Trophoblast cell (in vitro differentiated cells and primary cell): ENCODE measurements around the gene C1GALT1.
"Not testable (repeated sequence)": the region's sequence is repeated elsewhere in the genome, so short reads cannot be mapped to it uniquely, and the experiment has no call there.

Experiments
- DNase-seq, 2 donors: peaks; one replicate each; pipeline ENCODE4 v3.0.0-alpha.2; 2016
- H2AFZ ChIP-seq: 2 replicates; pipeline ENCODE4 v1.6.1; 2013; ENCODE audit warnings: low read length, moderate library complexity, mild to moderate bottlenecking; ENCODE audit not compliant: insufficient read depth, poor library complexity
- H2AK5ac ChIP-seq: 2 replicates; pipeline ENCODE4 v1.6.1; 2013; ENCODE audit warnings: mild to moderate bottlenecking, low read length
- H2BK120ac ChIP-seq: 2 replicates; pipeline ENCODE4 v1.6.1; 2013; ENCODE audit warnings: low read length, mild to moderate bottlenecking, moderate library complexity; ENCODE audit not compliant: insufficient read depth, poor library complexity
- H2BK12ac ChIP-seq: 2 replicates; pipeline ENCODE4 v1.6.1; 2013; ENCODE audit warnings: mild to moderate bottlenecking, low read length, moderate library complexity
- H2BK5ac ChIP-seq: 2 replicates; pipeline ENCODE4 v1.6.1; 2013; ENCODE audit warnings: low read length, low read depth, moderate library complexity, mild to moderate bottlenecking; ENCODE audit not compliant: poor library complexity
- H3K14ac ChIP-seq: 2 replicates; pipeline ENCODE4 v1.6.1; 2013; ENCODE audit warnings: mild to moderate bottlenecking, low read length
- H3K18ac ChIP-seq: 2 replicates; pipeline ENCODE4 v1.6.1; 2013; ENCODE audit warnings: mild to moderate bottlenecking, low read length
- H3K23ac ChIP-seq: 2 replicates; pipeline ENCODE4 v1.6.1; 2013; ENCODE audit warnings: low read length
- H3K27ac ChIP-seq: 2 replicates; pipeline ENCODE4 v1.5.1; 2013; ENCODE audit warnings: low read depth, mild to moderate bottlenecking, inconsistent platforms, low read length, moderate library complexity
- H3K27me3 ChIP-seq: 2 replicates; pipeline ENCODE4 v1.6.1; 2013; ENCODE audit warnings: inconsistent platforms, mild to moderate bottlenecking, low read length, moderate library complexity; ENCODE audit not compliant: insufficient read depth
- H3K36me3 ChIP-seq, 2 experiments: 1 replicate in 1 of 2; 2 replicates in 1 of 2; pipeline ENCODE4 v1.6.1; 2013; ENCODE audit warnings: low read length in 2 of 2, mild to moderate bottlenecking in 2 of 2, moderate library complexity in 1 of 2; ENCODE audit not compliant: insufficient read depth in 2 of 2, control insufficient read depth in 1 of 2
- H3K4ac ChIP-seq: 2 replicates; pipeline ENCODE4 v1.6.1; 2013; ENCODE audit warnings: low read depth, mild to moderate bottlenecking, low read length, moderate library complexity
- H3K4me1 ChIP-seq, 2 experiments: 1 replicate in 1 of 2; 2 replicates in 1 of 2; pipeline ENCODE4 v1.6.1; 2013; ENCODE audit warnings: low read length in 2 of 2, mild to moderate bottlenecking in 2 of 2, moderate library complexity in 1 of 2; ENCODE audit not compliant: insufficient read depth in 2 of 2, control insufficient read depth in 1 of 2
- H3K4me2 ChIP-seq: 2 replicates; pipeline ENCODE4 v1.6.1; 2013; ENCODE audit warnings: inconsistent platforms, mild to moderate bottlenecking, low read length, moderate library complexity
- H3K4me3 ChIP-seq: 2 replicates; pipeline ENCODE4 v1.5.1; 2013; ENCODE audit warnings: mild to moderate bottlenecking, low read depth, low read length, inconsistent platforms
- H3K79me1 ChIP-seq: one replicate; pipeline ENCODE4 v1.6.1; 2013; ENCODE audit warnings: low read length
- H3K79me2 ChIP-seq: 2 replicates; pipeline ENCODE4 v1.6.1; 2013; ENCODE audit warnings: low read length, mild to moderate bottlenecking; ENCODE audit not compliant: control insufficient read depth, insufficient read depth, poor library complexity
- H3K9ac ChIP-seq: 2 replicates; pipeline ENCODE4 v1.6.1; 2013; ENCODE audit warnings: mild to moderate bottlenecking, low read length
- H3K9me3 ChIP-seq: 2 replicates; pipeline ENCODE4 v1.6.1; 2013; ENCODE audit warnings: low read depth, mild to moderate bottlenecking, control low read depth, inconsistent platforms, low read length; ENCODE audit not compliant: insufficient read depth
- H4K12ac ChIP-seq: 2 replicates; pipeline ENCODE4 v1.6.1; 2013; ENCODE audit warnings: low read depth, mild to moderate bottlenecking, low read length, moderate library complexity
- H4K8ac ChIP-seq: 2 replicates; pipeline ENCODE4 v1.6.1; 2013; ENCODE audit warnings: low read depth, mild to moderate bottlenecking, low read length, moderate library complexity
- H4K91ac ChIP-seq: one replicate; pipeline ENCODE4 v1.6.1; 2013; ENCODE audit warnings: low read depth, mild to moderate bottlenecking, low read length, moderate library complexity
- whole genome bisulfite sequencing: extraction: QIAGEN DNeasy Blood & Tissue Kit; methylation state at CpG from one replicate; pipeline ENCODE4 v1.1.7; 2013; ENCODE audit warnings: missing lambda C conversion rate; ENCODE audit not compliant: insufficient read length, insufficient coverage; ENCODE audit errors: extremely low coverage; 5-methylcytosine and 5-hydroxymethylcytosine counted together

The C1GALT1 gene

GRCh38 chr7:7136466-7137381 is 45.6 kb upstream of the C1GALT1 start:
- no peak overlapping the region for H4K12ac ChIP-seq
- H2BK12ac ChIP-seq, result no peak overlapping the region
- H3K27ac ChIP-seq, result no peak overlapping the region
- no peak overlapping the region for H3K4me3 ChIP-seq
- no peaks in the 10 kb centered on the region for H3K27me3 ChIP-seq
- H3K9ac ChIP-seq, result no peak overlapping the region
- no peak overlapping the region for H2AFZ ChIP-seq
- no peaks in the 10 kb centered on the region for H3K79me1 ChIP-seq
- no peaks in the 10 kb centered on the region for H3K79me2 ChIP-seq
- H4K91ac ChIP-seq, result no peak overlapping the region
- no CpG with 5 or more reads among the region's 6 CpGs for WGBS
- no peak overlapping the region for H2AK5ac ChIP-seq
- H3K36me3 ChIP-seq, result no peaks in the 10 kb centered on the region
- no peak overlapping the region for H2BK5ac ChIP-seq
- H4K8ac ChIP-seq, result no peak overlapping the region
- no peaks in the 10 kb centered on the region for H3K4me1 ChIP-seq
- H3K4ac ChIP-seq, result no peak overlapping the region
- H3K14ac ChIP-seq, result no peak overlapping the region
- H3K18ac ChIP-seq, result no peak overlapping the region
- no peak overlapping the region for H3K4me2 ChIP-seq
- H3K9me3 ChIP-seq, result no peaks in the 10 kb centered on the region
- no peak overlapping the region for H2BK120ac ChIP-seq
- H3K23ac ChIP-seq, result no peak overlapping the region
- DNase-seq, result no peak

DNA sequence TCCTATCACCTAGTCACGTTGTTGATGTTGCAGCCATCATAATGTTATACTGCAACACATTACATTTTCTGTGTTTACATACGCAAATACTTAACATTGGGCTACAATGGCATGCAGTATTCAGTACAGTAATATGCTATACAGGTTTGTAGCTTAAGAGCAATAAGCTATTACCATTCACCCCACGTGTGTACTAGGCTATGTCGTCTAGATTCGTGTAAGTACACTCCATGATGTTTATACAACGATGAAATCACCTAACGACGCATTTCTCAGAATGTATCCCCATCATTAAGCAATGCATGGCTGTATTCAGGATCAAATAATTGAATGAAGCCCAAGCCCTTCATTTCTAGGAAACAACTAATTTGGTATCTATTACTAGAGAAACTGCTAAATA is 43.4 kb upstream of the C1GALT1 start:
- Histone ChIP-seq H3K27me3 (no peaks in the 10 kb centered on the region), H3K79me1 (no peaks in the 10 kb centered on the region), H3K9me3 (no peaks in the 10 kb centered on the region), H3K27ac (no peak overlapping the region), H4K91ac (no peak overlapping the region), H3K14ac (no peak overlapping the region), H3K79me2 (no peaks in the 10 kb centered on the region), H2BK5ac (no peak overlapping the region), H2AK5ac (no peak overlapping the region), H3K23ac (no peak overlapping the region), H2BK12ac (no peak overlapping the region), H2AFZ (no peak overlapping the region), H3K9ac (no peak overlapping the region), H3K4me3 (no peak overlapping the region), H2BK120ac (no peak overlapping the region), H3K4me2 (no peak overlapping the region), H3K4ac (no peak overlapping the region), H3K18ac (no peak overlapping the region), H4K8ac (no peak overlapping the region), H4K12ac (no peak overlapping the region), H3K36me3 (no peaks in the 10 kb centered on the region), H3K4me1 (no peaks in the 10 kb centered on the region)
- DNase-seq, result no peak
- no CpG with 5 or more reads among the region's 8 CpGs for WGBS

DNA sequence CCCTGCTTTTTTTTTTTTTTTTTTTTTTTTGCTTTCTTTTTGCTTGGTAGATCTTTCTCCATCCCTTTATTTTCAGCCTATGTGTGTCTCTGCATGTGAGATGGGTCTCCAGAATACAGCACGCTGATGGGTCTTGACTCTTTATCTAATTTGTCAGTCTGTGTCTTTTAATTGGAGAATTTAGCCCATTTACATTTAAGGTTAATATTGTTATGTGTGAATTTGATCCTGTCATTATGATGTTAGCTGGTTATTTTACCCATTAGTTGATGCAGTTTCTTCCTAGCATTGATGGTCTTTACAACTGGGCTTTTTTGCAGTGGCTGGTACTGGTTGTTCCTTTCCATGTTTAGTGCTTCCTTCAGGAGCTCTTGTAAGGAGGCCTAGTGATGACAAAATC is 38.9 kb upstream of the C1GALT1 start:
- H4K8ac ChIP-seq, H4K91ac ChIP-seq, H2BK5ac ChIP-seq, H3K27me3 ChIP-seq, H3K4me2 ChIP-seq, H3K36me3 ChIP-seq, H3K9ac ChIP-seq, H2AK5ac ChIP-seq, DNase-seq, H2AFZ ChIP-seq, H3K27ac ChIP-seq, H2BK120ac ChIP-seq, H3K18ac ChIP-seq, H3K14ac ChIP-seq, H3K4me3 ChIP-seq, H2BK12ac ChIP-seq, H3K79me1 ChIP-seq, H4K12ac ChIP-seq, H3K9me3 ChIP-seq, H3K23ac ChIP-seq, H3K4me1 ChIP-seq, H3K79me2 ChIP-seq, H3K4ac ChIP-seq: not testable (repeated sequence)
- no CpG with 5 or more reads among the region's 1 CpG for whole genome bisulfite sequencing

DNA sequence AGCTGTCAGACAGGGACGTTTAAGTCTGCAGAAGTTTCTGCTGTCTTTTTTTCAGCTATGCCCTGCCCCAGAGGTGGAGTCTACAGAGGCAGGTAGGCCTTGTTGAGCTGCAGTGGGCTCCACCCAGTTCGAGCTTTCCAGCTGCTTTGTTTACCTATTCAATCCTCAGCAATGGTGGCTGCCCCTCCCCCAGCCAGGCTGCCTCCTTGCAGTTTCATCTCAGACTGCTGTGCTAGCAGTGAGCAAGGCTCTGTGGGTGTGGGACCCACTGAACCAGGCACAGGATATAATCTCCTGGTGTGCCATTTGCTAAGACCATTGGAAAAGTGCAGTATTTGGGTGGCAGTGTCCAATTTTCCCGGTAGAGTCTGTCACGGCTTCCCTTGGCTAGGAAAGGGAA is 37.2 kb upstream of the C1GALT1 start:
- not testable (repeated sequence) for H3K79me1 ChIP-seq, H4K12ac ChIP-seq, H3K79me2 ChIP-seq, H3K4me3 ChIP-seq, H3K36me3 ChIP-seq, H3K27me3 ChIP-seq, H2AFZ ChIP-seq, H3K4me1 ChIP-seq, H3K27ac ChIP-seq, DNase-seq, H3K4ac ChIP-seq, H2BK12ac ChIP-seq, H2BK120ac ChIP-seq, H4K8ac ChIP-seq, H3K18ac ChIP-seq, H4K91ac ChIP-seq, H3K9ac ChIP-seq, H3K14ac ChIP-seq, H2BK5ac ChIP-seq, H3K23ac ChIP-seq, H3K9me3 ChIP-seq, H3K4me2 ChIP-seq, H2AK5ac ChIP-seq
- no CpG with 5 or more reads among the region's 4 CpGs for WGBS
